Keratinocyte (primary cell): Measurements from ENCODE around the gene RANBP9. TPM values are rescaled to one million over a fixed set of nuclear protein-coding genes. Genes with fewer than 3 reads are reported as not detected.

Experiments
- DNase-seq: peaks from one replicate; pipeline ENCODE4 v3.0.0-alpha.2; 2011; ENCODE audit warnings: low read depth, missing footprints, low spot score
- FAIRE-seq: peaks from 2 replicates; lab custom pipeline; 2011; peaks lifted over from hg19 to GRCh38; lab: Jason Lieb, UNC
- H2AFZ ChIP-seq: 2 replicates; pipeline ENCODE4 v1.6.0; 2012; ENCODE audit warnings: low read length, control low read depth, inconsistent platforms; ENCODE audit not compliant: control insufficient read depth
- H3K27ac ChIP-seq: 2 replicates; pipeline ENCODE4 v1.5.1; 2011; ENCODE audit warnings: low read length; ENCODE audit not compliant: control insufficient read depth, insufficient read depth
- H3K27me3 ChIP-seq: 3 replicates; pipeline ENCODE4 v1.6.0; 2011; ENCODE audit warnings: low read length; ENCODE audit not compliant: control insufficient read depth, insufficient read depth; ENCODE audit errors: extremely low read depth
- H3K36me3 ChIP-seq, 2 experiments: 2 replicates in 1 of 2; 3 replicates in 1 of 2; pipeline ENCODE4 v1.5.1; 2011; ENCODE audit warnings: low read length in 2 of 2, mild to moderate bottlenecking in 1 of 2; ENCODE audit not compliant: control insufficient read depth in 2 of 2, insufficient read depth in 2 of 2; ENCODE audit errors: extremely low read depth in 1 of 2
- H3K4me1 ChIP-seq: 3 replicates; pipeline ENCODE4 v1.5.1; 2011; ENCODE audit warnings: low read length; ENCODE audit not compliant: control insufficient read depth, insufficient read depth; ENCODE audit errors: extremely low read depth
- H3K4me2 ChIP-seq: 3 replicates; pipeline ENCODE4 v1.6.0; 2011; ENCODE audit warnings: low read depth, low read length; ENCODE audit not compliant: control insufficient read depth, insufficient read depth; ENCODE audit errors: extremely low read depth
- H3K4me3 ChIP-seq, 3 experiments: fragments of 200-600 bp in 1 of 3; sonication (generic) in 1 of 3; 2 replicates in 2 of 3; 3 replicates in 1 of 3; pipeline ENCODE4 v1.5.1; 2011 to 2016; ENCODE audit warnings: low read length in 3 of 3, mild to moderate bottlenecking in 3 of 3, control low read depth in 2 of 3, inconsistent platforms in 1 of 3, low read depth in 1 of 3, mixed read lengths in 1 of 3, mixed run types in 1 of 3, moderate library complexity in 1 of 3; ENCODE audit not compliant: control insufficient read depth in 2 of 3, insufficient read depth in 2 of 3; ENCODE audit errors: extremely low read depth in 1 of 3
- H3K79me2 ChIP-seq: 2 replicates; pipeline ENCODE4 v1.6.0; 2012; ENCODE audit warnings: low read length; ENCODE audit not compliant: control insufficient read depth, insufficient read depth
- H3K9ac ChIP-seq: 3 replicates; pipeline ENCODE4 v1.6.0; 2011; ENCODE audit warnings: low read length; ENCODE audit not compliant: control insufficient read depth, insufficient read depth; ENCODE audit errors: extremely low read depth
- H3K9me1 ChIP-seq: 3 replicates; pipeline ENCODE4 v1.6.0; 2011; ENCODE audit warnings: low read length; ENCODE audit not compliant: control insufficient read depth, insufficient read depth; ENCODE audit errors: extremely low read depth
- H3K9me3 ChIP-seq: 2 replicates; pipeline ENCODE4 v1.5.1; 2012; ENCODE audit warnings: low read depth, low read length; ENCODE audit not compliant: control insufficient read depth
- H4K20me1 ChIP-seq: 3 replicates; pipeline ENCODE4 v1.6.0; 2011; ENCODE audit warnings: low read length; ENCODE audit not compliant: control insufficient read depth, insufficient read depth; ENCODE audit errors: extremely low read depth
- EZH2 ChIP-seq: IDR thresholded peaks from one replicate; pipeline ENCODE4 v1.6.1; 2012; ENCODE audit warnings: inconsistent platforms, mild to moderate bottlenecking, low read length, moderate library complexity
- dilution Hi-C: fragments of 300-500 bp; cut with MboI; formaldehyde crosslinking; loops from one replicate; pipeline ENCODE4 v1.7.0; 2020; ENCODE audit warnings: low sequenced_read_pairs; ENCODE audit not compliant: extremely low pct_ligation_motif_present
- polyA plus RNA-seq, 5 experiments: library from polyadenylated mRNA; depleted of rRNA in 3 of 5; stranded (reverse) in 3 of 5; stranded (forward) in 1 of 5; unstranded in 1 of 5; fragments of >200 nt; gene quantifications; 1 replicate in 1 of 5; 2 replicates in 3 of 5; 3 replicates in 1 of 5; pipeline versions ENCODE4 v1.2.1 to v1.2.3, GENCODE V29; 2011 to 2012; ENCODE audit warnings: missing spikeins in 2 of 5, low read depth in 1 of 5, low replicate concordance in 1 of 5
- TF ChIP-seq, protein P1 (sequence below), 3 experiments: IDR thresholded peaks in 1 of 3; conservative IDR thresholded peaks in 1 of 3; optimal IDR thresholded peaks in 1 of 3; 2 replicates in 2 of 3; 3 replicates in 1 of 3; pipeline versions ENCODE3 to v1.5.1; 2011; ENCODE audit warnings: low read length in 3 of 3, mild to moderate bottlenecking in 3 of 3, moderate library complexity in 2 of 3, control low read depth in 1 of 3, inconsistent platforms in 1 of 3; ENCODE audit not compliant: insufficient read depth in 2 of 3; ENCODE audit errors: extremely low read depth in 1 of 3

RANBP9 gene
- polyA plus RNA-seq, 1 donor (not counting 4 experiments of a cell fraction or from before 2014, with no cell fraction given): 36.7 TPM

DNA sequence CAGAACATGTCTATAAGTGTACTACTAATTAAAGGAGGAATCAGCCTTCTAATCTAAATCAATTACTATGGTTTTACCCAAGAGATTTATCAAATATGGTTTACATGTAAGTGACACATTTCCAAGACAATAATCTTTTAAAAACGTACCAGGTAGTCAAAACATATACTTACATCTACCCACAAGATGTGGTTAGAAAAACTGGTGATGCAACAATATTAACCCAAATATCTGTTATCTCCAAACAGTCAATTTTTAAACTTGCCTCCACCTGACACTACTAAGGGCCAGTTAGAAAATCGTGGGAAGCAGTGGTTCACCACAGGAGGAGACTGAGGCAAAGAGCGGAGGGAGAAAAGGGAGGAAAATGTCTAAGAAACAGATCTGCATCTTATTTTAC is 68.5 kb downstream of the RANBP9 start:
- Histone ChIP-seq H3K9me1 (no peaks in the 10 kb centered on the region), H3K4me2 (no peak overlapping the region), H2AFZ (no peak overlapping the region), H4K20me1 (no peaks in the 10 kb centered on the region), H3K27ac (no peak overlapping the region), H3K9ac (no peak overlapping the region), H3K4me3 (no peak overlapping the region), H3K27me3 (no peaks in the 10 kb centered on the region), H3K4me1 (no peaks in the 10 kb centered on the region), H3K9me3 (no peaks in the 10 kb centered on the region), H3K79me2 (no peaks in the 10 kb centered on the region), H3K36me3 (peaks cover 2 to 7% of the 10 kb centered on the region in 2 experiments)
- no peak for FAIRE-seq
- no peak for DNase-seq
- dilution Hi-C loops: no loop called here
- TF ChIP-seq, protein P1, sequence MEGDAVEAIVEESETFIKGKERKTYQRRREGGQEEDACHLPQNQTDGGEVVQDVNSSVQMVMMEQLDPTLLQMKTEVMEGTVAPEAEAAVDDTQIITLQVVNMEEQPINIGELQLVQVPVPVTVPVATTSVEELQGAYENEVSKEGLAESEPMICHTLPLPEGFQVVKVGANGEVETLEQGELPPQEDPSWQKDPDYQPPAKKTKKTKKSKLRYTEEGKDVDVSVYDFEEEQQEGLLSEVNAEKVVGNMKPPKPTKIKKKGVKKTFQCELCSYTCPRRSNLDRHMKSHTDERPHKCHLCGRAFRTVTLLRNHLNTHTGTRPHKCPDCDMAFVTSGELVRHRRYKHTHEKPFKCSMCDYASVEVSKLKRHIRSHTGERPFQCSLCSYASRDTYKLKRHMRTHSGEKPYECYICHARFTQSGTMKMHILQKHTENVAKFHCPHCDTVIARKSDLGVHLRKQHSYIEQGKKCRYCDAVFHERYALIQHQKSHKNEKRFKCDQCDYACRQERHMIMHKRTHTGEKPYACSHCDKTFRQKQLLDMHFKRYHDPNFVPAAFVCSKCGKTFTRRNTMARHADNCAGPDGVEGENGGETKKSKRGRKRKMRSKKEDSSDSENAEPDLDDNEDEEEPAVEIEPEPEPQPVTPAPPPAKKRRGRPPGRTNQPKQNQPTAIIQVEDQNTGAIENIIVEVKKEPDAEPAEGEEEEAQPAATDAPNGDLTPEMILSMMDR (optimal IDR thresholded peaks at IDR 0.05 in 1 of 3, IDR thresholded peaks at IDR 0.05 in 1 of 3, conservative IDR thresholded peaks at IDR 0.05 in 1 of 3; ENCODE audit: extremely low read depth in 1 of 3, insufficient read depth in 2 of 3, low read length in 3 of 3): no peak
- TF ChIP-seq EZH2: no peak

DNA sequence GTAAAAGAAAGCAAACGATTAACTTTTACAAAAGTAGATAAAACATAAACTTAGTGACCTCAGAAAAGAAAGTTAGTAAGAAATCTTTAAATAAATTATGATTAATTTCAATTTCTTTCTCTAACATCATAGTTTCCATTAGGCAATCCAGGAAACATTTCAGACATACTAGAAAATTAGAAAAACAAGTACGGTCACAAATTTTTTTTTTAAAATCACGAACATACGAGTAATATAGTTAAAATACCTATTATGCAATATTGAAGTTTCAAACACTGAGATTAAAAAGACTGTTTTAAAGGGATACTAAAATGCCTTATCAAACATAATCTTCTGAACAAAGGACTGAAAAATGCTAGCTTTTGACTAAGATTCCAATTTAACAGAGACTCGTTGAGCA is 70.3 kb downstream of the RANBP9 start:
- Histone ChIP-seq H2AFZ (no peak overlapping the region), H3K9me1 (no peaks in the 10 kb centered on the region), H3K9me3 (no peaks in the 10 kb centered on the region), H3K9ac (no peak overlapping the region), H3K4me1 (no peaks in the 10 kb centered on the region), H3K27ac (no peak overlapping the region), H3K27me3 (no peaks in the 10 kb centered on the region), H3K36me3 (peaks cover 4 to 16% of the 10 kb centered on the region in 2 experiments), H3K79me2 (no peaks in the 10 kb centered on the region), H4K20me1 (no peaks in the 10 kb centered on the region), H3K4me2 (no peak overlapping the region), H3K4me3 (no peak overlapping the region)
- TF ChIP-seq, protein P1 (optimal IDR thresholded peaks at IDR 0.05 in 1 of 3, IDR thresholded peaks at IDR 0.05 in 1 of 3, conservative IDR thresholded peaks at IDR 0.05 in 1 of 3; ENCODE audit: extremely low read depth in 1 of 3, insufficient read depth in 2 of 3, low read length in 3 of 3): no peak
- no peak for TF ChIP-seq EZH2
- no peak for DNase-seq
- no peak for FAIRE-seq
- dilution Hi-C loops: no loop called here
